SH-SY5Y (cell line): Measurements from ENCODE around the gene DLG4.

Experiments used
- GATA2 ChIP-seq: IDR thresholded peaks from 2 replicates; pipeline ENCODE4 v1.6.1; 2011; ENCODE audit warnings: mild to moderate bottlenecking, low read depth, low read length
- GATA3 ChIP-seq: IDR thresholded peaks from 2 replicates; pipeline ENCODE4 v1.6.1; 2011; ENCODE audit warnings: low read depth, mild to moderate bottlenecking, low read length, moderate library complexity

DNA sequence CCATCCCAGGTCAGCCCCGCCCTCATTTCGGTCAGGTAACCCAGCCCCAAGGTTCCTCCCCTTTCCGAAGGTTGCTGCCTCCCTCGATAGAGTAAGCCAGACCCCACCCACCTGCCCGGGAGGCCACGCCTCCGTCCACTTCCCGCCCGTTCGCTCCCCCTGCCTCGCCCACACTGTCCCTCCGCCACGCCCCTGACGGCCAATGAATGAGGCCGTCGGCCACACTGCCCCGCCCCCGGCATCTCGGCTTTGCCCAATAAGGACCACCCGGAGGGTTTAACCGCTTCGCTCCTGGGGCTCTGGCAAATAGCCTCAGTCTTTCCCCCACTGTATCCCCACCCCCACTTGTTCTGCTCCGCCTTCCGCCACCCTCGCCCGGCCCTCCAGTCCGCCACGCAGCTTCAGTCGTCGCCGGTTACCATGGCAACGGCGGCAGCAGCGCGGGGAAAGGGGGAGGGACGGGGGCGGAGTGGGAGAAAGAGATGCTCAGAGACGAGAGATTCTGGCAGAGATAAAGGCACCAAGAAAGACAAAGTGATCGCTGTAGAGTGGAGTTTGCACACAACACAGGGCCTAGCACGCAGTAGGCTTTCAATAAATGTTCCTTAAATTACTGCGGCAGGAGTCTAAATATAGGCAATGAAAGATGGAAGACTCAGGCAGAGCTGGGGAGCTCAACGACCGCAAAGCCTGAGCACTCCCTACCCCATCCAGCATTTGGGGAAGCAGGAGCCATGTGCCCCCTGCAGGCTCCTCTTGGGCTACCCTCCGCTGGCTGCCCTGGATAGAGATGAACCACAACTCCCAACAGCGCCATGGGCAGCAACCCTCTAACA is 5.1 kb downstream of the DLG4 start:
- TF ChIP-seq GATA3 = no peak
- TF ChIP-seq GATA2 = peak; percentile 91
